GM21423 (cell line): Measurements from ENCODE around the gene HOXD12.

ENCODE experiments used
- ATAC-seq: cut with Tn5 transposase; IDR thresholded peaks from one replicate; pipeline ENCODE4 v1.9.1; 2021; ENCODE audit warnings: mild to moderate bottlenecking, moderate library complexity; ENCODE audit not compliant: unreplicated experiment

Gene HOXD12

GRCh38 chr2:176080540-176081375, 18.8 kb upstream of the HOXD12 start:
- no peak for ATAC-seq

GRCh38 chr2:176081376-176081836, 18.2 kb upstream of the HOXD12 start:
- ATAC-seq: no peak

- ATAC-seq: no peak
Observed at GRCh38 chr2:176081837-176082524, 17.6 kb upstream of the HOXD12 start.

DNA sequence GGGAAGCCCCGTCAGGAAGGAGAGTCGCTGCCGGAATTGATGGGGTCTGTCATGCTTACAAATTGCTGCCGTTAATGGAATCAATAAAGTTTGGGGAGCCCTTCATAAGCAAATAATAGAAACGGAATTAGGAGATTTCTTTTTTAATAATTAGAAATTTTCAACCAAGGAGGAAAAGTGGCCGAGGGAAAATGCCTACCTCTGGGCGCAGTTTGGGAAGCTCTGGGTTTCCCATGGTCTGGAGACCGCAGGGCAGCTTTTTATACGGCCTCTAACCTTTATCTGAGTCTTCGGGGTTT, 17.1 kb upstream of the HOXD12 start:
- no peak for ATAC-seq

- no peak for ATAC-seq
Observed at GRCh38 chr2:176082824-176083751, 16.5 kb upstream of the HOXD12 start.

- no peak for ATAC-seq
Observed at GRCh38 chr2:176083796-176084261, 15.8 kb upstream of the HOXD12 start, which contains the start of gene EVX2. Gene EVX2, minus strand, starts transcription at chr2:176083962. Its CDS starts 186 bp downstream, at chr2:176083776.

DNA sequence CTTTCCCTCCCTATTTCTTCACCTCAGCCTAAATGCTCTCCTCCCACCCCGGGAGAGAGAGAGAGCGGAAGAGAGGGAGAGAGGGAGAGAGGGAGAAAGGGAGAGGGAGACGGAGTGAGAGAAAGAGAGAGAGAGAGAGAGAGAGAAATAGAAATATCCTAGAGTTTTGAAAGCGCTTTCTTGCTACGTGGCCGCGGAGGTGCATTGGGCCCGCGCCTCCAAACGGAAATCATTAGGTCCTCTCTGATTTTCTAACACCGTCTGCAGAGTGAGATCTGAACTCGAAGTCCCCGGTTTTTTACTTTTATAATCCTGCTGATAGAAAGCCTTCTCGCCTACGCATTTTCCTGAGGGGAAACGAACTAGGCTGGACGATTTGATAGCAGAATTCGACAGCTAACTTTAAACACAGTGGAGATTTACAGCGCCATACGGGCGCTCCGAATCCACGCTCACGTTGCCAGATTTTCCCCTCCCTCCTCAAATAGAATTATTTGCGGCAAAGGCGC, 14.9 kb upstream of the HOXD12 start:
- ATAC-seq: no peak

- ATAC-seq: no peak
Observed at GRCh38 chr2:176085120-176085788, 14.3 kb upstream of the HOXD12 start.

GRCh38 chr2:176085861-176086771, 13.5 kb upstream of the HOXD12 start:
- no peak for ATAC-seq

GRCh38 chr2:176087330-176088047, 12.1 kb upstream of the HOXD12 start:
- no peak for ATAC-seq

DNA sequence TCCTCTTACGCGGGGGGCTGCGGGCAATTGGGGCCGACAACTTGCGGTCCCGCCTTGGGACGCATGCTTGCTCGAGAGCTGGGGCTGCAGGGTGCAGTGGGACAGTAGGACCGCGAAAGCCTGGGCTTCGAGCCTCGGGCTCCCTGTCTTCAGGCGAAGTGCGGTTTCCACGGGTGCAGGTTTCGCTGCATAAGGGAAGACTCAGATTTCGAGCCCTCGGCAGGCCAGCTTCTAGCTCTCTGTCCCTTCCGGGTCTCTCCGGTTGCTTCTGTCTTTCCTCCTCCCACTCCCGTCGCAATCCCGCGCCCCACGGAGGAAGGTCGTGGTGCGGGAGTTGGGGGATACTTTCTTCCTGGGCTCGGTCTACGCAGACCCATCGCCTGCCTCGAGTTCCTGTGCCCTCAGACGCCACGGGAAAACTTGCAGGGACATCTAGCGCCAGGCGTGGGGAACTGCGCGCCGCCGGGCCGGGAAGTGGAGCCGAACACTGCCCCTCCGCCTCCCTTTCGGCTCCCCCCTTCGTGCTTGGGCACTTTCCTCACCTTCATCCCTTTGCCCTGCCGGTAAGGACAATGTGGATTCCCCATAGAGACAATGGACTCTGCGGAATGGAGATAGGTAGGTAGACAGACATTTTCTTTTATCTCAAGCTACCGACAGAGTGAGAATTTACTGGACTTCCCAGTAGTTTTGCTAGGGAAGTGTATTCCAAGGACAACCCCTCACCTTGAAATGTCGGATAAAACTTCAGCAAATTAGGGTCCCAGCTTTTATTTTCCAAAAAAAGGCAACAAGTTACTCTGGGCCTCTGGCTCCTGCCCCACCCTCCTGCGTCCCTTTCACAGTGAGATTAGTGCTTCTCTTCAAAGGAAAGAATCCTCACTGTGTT, 11.3 kb upstream of the HOXD12 start:
- ATAC-seq: no peak

DNA sequence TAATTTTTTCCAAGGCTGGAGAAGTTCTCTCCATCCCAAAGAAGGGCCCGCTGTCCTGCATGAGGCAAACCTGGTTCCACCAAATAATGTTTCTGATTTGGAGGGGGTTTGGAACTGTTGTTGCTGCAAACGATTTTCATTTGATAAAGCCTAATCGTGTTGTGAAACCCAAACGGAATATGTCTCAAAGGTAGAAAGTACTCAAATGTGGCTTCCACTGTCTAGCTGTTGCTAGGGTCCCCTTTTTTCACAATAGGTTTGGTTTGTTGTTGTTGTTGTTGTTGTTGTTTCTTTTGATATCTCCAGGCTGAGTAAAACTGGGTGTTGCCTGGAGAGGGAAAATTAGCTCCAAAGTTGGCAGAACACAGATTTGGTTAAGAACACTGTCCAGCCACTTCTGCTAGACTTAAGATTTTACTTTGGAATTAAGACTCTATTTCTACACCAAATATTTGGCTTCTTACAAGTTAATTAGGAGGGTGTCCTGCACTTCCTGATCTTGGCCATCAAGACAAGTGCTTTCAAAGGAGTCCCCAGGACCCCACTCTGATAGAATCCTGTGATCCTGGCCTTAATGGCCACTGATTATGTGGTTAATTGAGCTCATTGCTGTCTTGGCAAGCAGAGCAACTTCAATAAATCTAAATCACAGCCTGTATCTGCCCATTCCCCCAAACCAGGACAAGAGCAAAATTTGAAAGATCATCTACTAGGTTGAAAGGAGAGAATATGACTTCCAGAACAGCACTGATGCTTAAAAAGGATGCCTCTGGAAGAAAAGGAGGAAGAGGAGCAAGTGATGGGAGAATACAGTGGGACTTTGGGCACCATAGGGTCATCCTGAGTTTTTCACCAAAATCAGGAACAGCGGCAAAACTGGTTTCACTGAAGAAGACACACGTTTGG, 10.4 kb upstream of the HOXD12 start:
- no peak for ATAC-seq

- no peak for ATAC-seq
Observed at GRCh38 chr2:176089843-176090395, 9.7 kb upstream of the HOXD12 start.

- no peak for ATAC-seq
Observed at GRCh38 chr2:176090862-176091261, 8.7 kb upstream of the HOXD12 start.

DNA sequence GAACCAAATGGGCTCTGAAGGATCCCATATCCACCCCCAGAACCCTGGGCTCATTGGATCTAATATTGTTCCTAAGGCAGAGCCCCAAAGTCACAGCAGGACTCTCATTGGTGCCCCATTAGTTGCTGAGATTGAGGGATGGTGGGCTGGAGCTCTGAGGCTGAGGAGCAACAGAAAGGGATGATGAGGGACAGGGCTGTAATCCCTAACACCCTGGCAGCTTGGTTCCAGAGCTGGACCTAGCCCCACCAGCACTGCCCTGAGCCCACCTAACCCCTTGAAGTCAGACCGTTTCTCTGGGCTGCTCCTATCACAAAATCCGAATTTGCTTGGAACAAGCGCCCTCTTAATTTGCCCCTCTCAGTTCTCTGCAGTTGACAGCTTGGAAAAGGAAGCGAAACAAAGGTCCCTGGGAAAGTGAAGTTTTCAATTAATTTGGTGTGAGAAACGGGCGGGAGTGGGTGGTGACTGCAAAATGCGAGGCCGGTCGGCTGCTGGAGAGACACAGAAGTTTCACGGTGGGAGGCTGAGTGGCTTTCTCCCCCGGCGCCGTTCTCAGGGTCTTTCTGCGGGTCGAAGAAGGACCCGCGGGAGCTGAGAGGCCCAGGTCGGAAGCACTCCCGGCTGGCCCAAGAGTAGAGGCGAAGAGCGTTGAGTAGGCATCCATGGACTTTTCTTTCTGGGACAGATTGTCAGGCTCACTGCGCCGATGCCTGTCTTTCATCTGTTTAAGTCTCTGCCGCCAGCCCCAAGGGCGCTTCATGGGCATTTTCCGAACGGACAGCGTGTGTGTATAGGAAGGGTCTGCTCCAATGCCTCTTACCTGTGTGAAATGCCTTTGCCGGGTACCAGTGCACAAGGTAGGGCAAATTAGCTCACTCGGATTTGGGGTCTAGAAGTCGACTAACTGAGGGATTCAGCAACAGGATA, 8.0 kb upstream of the HOXD12 start:
- no peak for ATAC-seq
